Omental fat pad (tissue), 4 donors: Measurements from ENCODE around the gene PIK3C2G. TPM values are rescaled to one million over a fixed set of nuclear protein-coding genes. Genes with fewer than 3 reads are reported as not detected.

Source experiments
- ATAC-seq: fragments of 150-250 bp; one replicate; pipeline ENCODE4 v1.9.1; 2016; ENCODE audit warnings: mild to moderate bottlenecking, moderate library complexity; ENCODE audit not compliant: low FRiP score
- DNase-seq: peaks from one replicate; pipeline ENCODE4 v3.0.0-alpha.2; 2019; ENCODE audit warnings: low spot score
- CTCF ChIP-seq, 3 donors: fragments of 450-650 bp; IDR thresholded peaks; one replicate each; pipeline ENCODE4 v1.5.1; 2016 to 2017; ENCODE audit warnings: antibody characterized with exemption in 3 of 3, mild to moderate bottlenecking in 3 of 3, moderate library complexity in 2 of 3
- total RNA-seq, 4 donors: library from RNA; depleted of rRNA; stranded (reverse); fragments of >200 nt; gene quantifications; one replicate each; pipeline ENCODE4 v1.1.0, GENCODE V29; 2016

The PIK3C2G gene
- total RNA-seq, 4 donors from 2014 or later, result 0.12 to 0.47 (median 0.19) TPM

GRCh38 chr12:18375583-18375982 lies 114.3 kb downstream of the PIK3C2G start:
- no peak for ATAC-seq
- TF ChIP-seq CTCF (IDR thresholded peaks at IDR 0.05), result no peak
- no peak for DNase-seq

GRCh38 chr12:18382236-18382885 lies 121.0 kb downstream of the PIK3C2G start:
- no peak for TF ChIP-seq CTCF (IDR thresholded peaks at IDR 0.05)
- ATAC-seq (peak; percentile 37), DNase-seq (no peak)

GRCh38 chr12:18383203-18383602 lies 121.9 kb downstream of the PIK3C2G start:
- TF ChIP-seq CTCF (IDR thresholded peaks at IDR 0.05), result no peak
- ATAC-seq, result peak; percentile 71

GRCh38 chr12:18387706-18388105 lies 126.4 kb downstream of the PIK3C2G start:
- no peak for TF ChIP-seq CTCF (IDR thresholded peaks at IDR 0.05)
- ATAC-seq, result no peak
- no peak for DNase-seq

More at GRCh38 chr12:18383203-18383602, 121.9 kb downstream of the PIK3C2G start:
- no peak for DNase-seq

GRCh38 chr12:18389820-18390219 lies 128.5 kb downstream of the PIK3C2G start:
- no peak for ATAC-seq
- DNase-seq, result no peak
- TF ChIP-seq CTCF (IDR thresholded peaks at IDR 0.05), result no peak

- ATAC-seq (no peak), DNase-seq (no peak)
- TF ChIP-seq CTCF (IDR thresholded peaks at IDR 0.05), result no peak
Measured at GRCh38 chr12:18391151-18391550, 129.8 kb downstream of the PIK3C2G start.

- DNase-seq (no peak), ATAC-seq (no peak)
- TF ChIP-seq CTCF (IDR thresholded peaks at IDR 0.05), result no peak
Measured at GRCh38 chr12:18394742-18395141, 133.4 kb downstream of the PIK3C2G start.
